Breast epithelium (tissue), 4 donors: ENCODE measurements around the gene KRTAP10-1. TPM values are rescaled to one million over a fixed set of nuclear protein-coding genes. Genes with fewer than 3 reads are reported as not detected.

Experiments used
- DNase-seq, 2 donors: peaks; one replicate each; pipeline ENCODE4 v3.0.0-alpha.2; 2019; ENCODE audit warnings: low spot score in 2 of 2
- H3K27ac ChIP-seq, 2 donors: fragments of 200-600 bp; sonication (generic) in 1 of 2; one replicate each; pipeline ENCODE4 v1.5.1; 2016 to 2019; ENCODE audit warnings: mild to moderate bottlenecking in 1 of 2
- H3K27me3 ChIP-seq, 2 donors: fragments of 200-600 bp; sonication (generic) in 1 of 2; one replicate each; pipeline versions ENCODE4 v1.5.1 to v1.6.0; 2017 to 2019; ENCODE audit warnings: control low read depth in 1 of 2, mild to moderate bottlenecking in 1 of 2
- H3K36me3 ChIP-seq: fragments of 200-600 bp; one replicate; pipeline ENCODE4 v1.5.1; 2019
- H3K4me1 ChIP-seq, 2 donors: fragments of 200-600 bp; sonication (generic); one replicate each; pipeline ENCODE4 v1.5.1; 2016 to 2019; ENCODE audit warnings: control low read depth in 1 of 2
- H3K4me3 ChIP-seq, 3 donors: fragments of 200-600 bp; sonication (generic); 1 replicate in 2 of 3; 2 replicates in 1 of 3; pipeline ENCODE4 v1.5.1; 2016 to 2019; ENCODE audit warnings: mild to moderate bottlenecking in 3 of 3, moderate library complexity in 2 of 3
- H3K9me3 ChIP-seq, 2 donors: fragments of 200-600 bp; sonication (generic) in 1 of 2; one replicate each; pipeline ENCODE4 v1.5.1; 2016 to 2019; ENCODE audit warnings: control low read depth in 1 of 2
- POLR2A ChIP-seq: fragments of 450-650 bp; IDR thresholded peaks from one replicate; pipeline ENCODE4 v1.6.1; 2016; ENCODE audit warnings: antibody characterized with exemption, mild to moderate bottlenecking, moderate library complexity
- POLR2AphosphoS5 ChIP-seq, 3 donors: sonication (generic); formaldehyde crosslinking; IDR thresholded peaks; one replicate each; pipeline ENCODE4 v1.6.1; 2017; ENCODE audit warnings: antibody characterized with exemption in 3 of 3
- intact Hi-C: fragments of 100-400 bp; cut with DNase I; formaldehyde crosslinking; loops from one replicate; pipeline ENCODE4 v1.15.1; 2023; ENCODE audit warnings: low total_unique reads
- total RNA-seq, 3 donors: library from RNA; depleted of rRNA; stranded (reverse); fragments of >200 nt; gene quantifications; one replicate each; pipeline ENCODE4 v1.1.0, GENCODE V29; 2016
- TF ChIP-seq, protein P1 (sequence below), 3 donors: fragments of 450-650 bp; IDR thresholded peaks; one replicate each; pipeline ENCODE4 v1.5.1; 2016 to 2017; ENCODE audit warnings: antibody characterized with exemption in 3 of 3, mild to moderate bottlenecking in 3 of 3, moderate library complexity in 3 of 3

The KRTAP10-1 gene
- total RNA-seq, 3 donors from 2014 or later = not detected

DNA sequence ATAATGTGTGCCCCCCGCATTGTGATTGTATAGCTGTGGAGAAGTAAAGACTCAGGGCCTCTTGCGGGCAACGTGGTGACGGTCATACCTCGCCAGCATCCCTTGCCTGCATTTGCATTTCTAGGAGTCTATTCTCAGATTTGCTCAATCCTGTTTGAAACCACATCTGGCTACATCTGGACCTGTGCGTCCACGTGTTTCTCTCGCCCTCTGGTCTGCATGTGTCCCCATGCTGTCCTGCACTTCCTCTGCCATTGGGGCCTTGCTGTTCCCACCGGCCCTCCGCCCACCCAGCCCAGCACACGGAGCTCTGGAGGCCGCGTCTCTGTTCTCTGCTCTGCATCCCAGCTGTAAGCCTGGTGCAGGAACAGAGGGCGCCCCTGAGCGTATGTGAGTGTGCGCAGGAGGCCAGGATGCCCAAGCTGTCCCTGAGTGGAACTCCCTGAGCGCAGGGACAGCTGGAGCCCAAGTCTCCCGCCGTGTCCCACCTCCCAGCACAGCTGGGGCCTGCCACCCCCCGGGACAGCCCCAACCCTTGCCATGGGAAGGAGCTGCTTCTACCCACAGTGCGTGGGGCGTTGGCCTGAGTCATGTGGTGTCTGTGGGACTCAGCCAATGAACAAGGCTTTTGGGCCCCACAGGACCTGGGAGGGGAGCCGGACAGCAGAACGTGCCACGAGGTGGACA, 9.7 kb upstream of the KRTAP10-1 start:
- no peak overlapping the region for H3K4me3 ChIP-seq
- H3K27me3 ChIP-seq = peaks cover 0 to 36% of the 10 kb centered on the region in 2 donors
- DNase-seq = no peak
- intact Hi-C loops = no loop called here
- peaks cover 4 to 5% of the 10 kb centered on the region in 2 donors for H3K9me3 ChIP-seq
- H3K4me1 ChIP-seq = no peaks in the 10 kb centered on the region
- peak overlapping the region in 1 of 2 donors; percentile 60 for H3K27ac ChIP-seq
- H3K36me3 ChIP-seq = no peaks in the 10 kb centered on the region
- TF ChIP-seq, protein P1, sequence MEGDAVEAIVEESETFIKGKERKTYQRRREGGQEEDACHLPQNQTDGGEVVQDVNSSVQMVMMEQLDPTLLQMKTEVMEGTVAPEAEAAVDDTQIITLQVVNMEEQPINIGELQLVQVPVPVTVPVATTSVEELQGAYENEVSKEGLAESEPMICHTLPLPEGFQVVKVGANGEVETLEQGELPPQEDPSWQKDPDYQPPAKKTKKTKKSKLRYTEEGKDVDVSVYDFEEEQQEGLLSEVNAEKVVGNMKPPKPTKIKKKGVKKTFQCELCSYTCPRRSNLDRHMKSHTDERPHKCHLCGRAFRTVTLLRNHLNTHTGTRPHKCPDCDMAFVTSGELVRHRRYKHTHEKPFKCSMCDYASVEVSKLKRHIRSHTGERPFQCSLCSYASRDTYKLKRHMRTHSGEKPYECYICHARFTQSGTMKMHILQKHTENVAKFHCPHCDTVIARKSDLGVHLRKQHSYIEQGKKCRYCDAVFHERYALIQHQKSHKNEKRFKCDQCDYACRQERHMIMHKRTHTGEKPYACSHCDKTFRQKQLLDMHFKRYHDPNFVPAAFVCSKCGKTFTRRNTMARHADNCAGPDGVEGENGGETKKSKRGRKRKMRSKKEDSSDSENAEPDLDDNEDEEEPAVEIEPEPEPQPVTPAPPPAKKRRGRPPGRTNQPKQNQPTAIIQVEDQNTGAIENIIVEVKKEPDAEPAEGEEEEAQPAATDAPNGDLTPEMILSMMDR (IDR thresholded peaks at IDR 0.05) = no peak
- no peak for TF ChIP-seq POLR2AphosphoS5 (IDR thresholded peaks at IDR 0.05)
- no peak for TF ChIP-seq POLR2A

DNA sequence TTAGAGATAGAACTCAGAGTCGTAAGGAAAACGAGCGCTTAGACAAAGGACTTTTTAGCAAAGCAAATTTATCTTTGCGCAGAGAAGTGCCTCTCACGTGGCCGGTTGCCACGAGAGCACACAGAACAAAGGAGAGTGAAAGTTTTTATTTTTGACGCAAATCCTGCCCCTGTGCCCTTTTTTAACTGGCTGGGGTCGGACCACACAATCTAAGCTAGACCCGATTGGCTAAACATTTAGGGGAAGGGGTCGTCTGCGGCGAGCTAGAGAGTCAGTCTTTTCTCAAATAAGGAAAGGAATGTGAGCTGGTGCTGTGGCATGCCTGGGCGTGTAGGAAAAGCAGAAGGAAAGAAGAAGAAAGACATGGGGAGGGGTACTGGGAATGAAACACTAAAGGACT, 8.9 kb upstream of the KRTAP10-1 start:
- Histone ChIP-seq H3K4me3 (peak overlapping the region in 2 of 3 donors; percentile 9 to 20), H3K27me3 (peaks cover 0 to 33% of the 10 kb centered on the region in 2 donors), H3K9me3 (peaks cover under 1 to 4% of the 10 kb centered on the region in 2 donors), H3K4me1 (no peaks in the 10 kb centered on the region), H3K27ac (peak overlapping the region; percentile 32 to 60), H3K36me3 (no peaks in the 10 kb centered on the region)
- TF ChIP-seq POLR2A (no peak), POLR2AphosphoS5 (IDR thresholded peaks at IDR 0.05) (no peak)
- TF ChIP-seq, protein P1 (IDR thresholded peaks at IDR 0.05) = no peak
- intact Hi-C loops = no loop called here
- no peak for DNase-seq

DNA sequence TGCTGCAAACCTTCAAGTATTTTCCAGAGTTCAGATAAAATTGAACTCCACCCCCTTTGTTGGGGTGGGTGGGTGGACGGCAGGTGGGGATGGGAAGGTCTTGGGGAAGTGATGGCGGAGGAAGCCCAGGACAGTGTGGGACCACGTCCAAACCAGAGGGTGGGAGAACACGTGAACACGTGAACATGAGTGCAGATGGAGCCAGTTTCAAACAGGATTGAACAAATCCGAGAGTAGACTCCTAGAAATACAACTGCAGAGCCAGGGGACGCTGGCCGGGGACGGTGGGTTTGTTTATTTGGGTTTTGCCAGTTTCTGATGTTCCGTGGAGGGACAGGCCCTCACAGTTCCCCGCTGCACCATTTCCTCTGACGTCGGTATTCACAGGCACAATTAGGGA, 8.4 kb upstream of the KRTAP10-1 start:
- peak overlapping the region; percentile 32 to 60 for H3K27ac ChIP-seq
- H3K4me1 ChIP-seq = no peaks in the 10 kb centered on the region
- no peak for DNase-seq
- peaks cover 0 to 7% of the 10 kb centered on the region in 2 donors for H3K9me3 ChIP-seq
- H3K36me3 ChIP-seq = no peaks in the 10 kb centered on the region
- intact Hi-C loops = no loop called here
- peaks cover 0 to 32% of the 10 kb centered on the region in 2 donors for H3K27me3 ChIP-seq
- no peak for TF ChIP-seq POLR2A
- TF ChIP-seq POLR2AphosphoS5 (IDR thresholded peaks at IDR 0.05) = no peak
- TF ChIP-seq, protein P1 (IDR thresholded peaks at IDR 0.05) = no peak
- H3K4me3 ChIP-seq = no peak overlapping the region

DNA sequence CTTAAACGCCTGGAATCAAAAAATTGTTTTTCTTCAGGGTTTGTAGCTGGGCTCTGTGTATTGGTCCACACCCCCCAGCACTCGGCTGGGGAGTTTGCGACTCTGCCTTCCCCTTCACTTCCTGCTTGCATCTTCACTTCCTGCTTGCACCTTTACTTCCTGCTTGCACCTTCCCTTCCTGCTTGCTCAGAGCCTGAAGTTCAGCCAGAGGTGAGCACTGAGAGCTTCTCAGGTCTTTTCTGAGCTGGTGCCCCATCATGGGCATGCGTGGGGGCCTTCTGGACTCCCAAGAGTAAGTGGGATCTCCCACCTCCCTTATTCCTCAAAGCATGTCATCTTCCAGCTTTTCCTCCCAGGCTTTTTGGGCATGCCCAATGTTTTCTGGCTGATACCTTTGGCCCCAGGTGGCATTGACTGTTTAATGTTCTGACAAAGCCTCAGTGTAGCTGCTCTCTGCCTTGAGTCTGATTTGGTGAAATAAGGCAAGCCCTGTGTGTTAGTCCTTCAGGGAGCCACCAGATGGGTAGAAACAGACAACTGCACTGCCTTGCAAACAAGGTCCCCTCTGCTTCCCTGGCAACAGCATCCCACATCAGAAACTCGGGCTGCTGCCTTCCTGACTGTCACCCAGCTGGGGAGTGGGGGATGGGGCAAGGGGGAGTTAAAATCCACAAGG, 7.8 kb upstream of the KRTAP10-1 start:
- Histone ChIP-seq H3K27me3 (peaks cover 0 to 30% of the 10 kb centered on the region in 2 donors), H3K4me3 (no peak overlapping the region), H3K36me3 (no peaks in the 10 kb centered on the region), H3K4me1 (no peaks in the 10 kb centered on the region), H3K9me3 (peaks cover 0 to 10% of the 10 kb centered on the region in 2 donors), H3K27ac (peak overlapping the region in 1 of 2 donors; percentile 32)
- intact Hi-C loops = no loop called here
- DNase-seq = no peak
- TF ChIP-seq POLR2A = no peak
- TF ChIP-seq, protein P1 (IDR thresholded peaks at IDR 0.05) = no peak
- TF ChIP-seq POLR2AphosphoS5 (IDR thresholded peaks at IDR 0.05) = no peak

DNA sequence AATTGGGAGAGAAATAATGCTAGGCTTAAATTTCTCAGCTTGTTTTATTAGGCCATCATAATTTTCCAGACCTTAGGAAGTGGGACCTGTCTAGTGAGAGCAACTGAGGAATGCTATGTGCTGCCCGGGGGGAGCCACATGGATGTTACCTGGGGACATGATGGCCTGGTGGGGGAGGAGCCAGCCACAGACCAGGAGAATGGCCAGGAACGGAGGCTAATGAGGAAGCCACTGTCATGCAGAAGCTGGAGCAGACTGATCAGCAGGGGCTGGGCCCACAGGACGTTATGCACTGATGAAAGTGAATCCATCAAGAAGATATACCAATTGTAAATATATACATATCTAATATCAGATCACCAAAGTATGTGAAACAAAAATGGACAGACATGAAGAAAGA, 4.6 kb upstream of the KRTAP10-1 start:
- H3K27me3 ChIP-seq = peaks cover 0 to 19% of the 10 kb centered on the region in 2 donors
- peaks cover 0 to 18% of the 10 kb centered on the region in 2 donors for H3K9me3 ChIP-seq
- TF ChIP-seq POLR2AphosphoS5 (IDR thresholded peaks at IDR 0.05) (no peak), POLR2A (no peak)
- TF ChIP-seq, protein P1 (IDR thresholded peaks at IDR 0.05) = no peak
- H3K36me3 ChIP-seq = no peaks in the 10 kb centered on the region
- intact Hi-C loops = no loop called here
- no peaks in the 10 kb centered on the region for H3K4me1 ChIP-seq
- H3K4me3 ChIP-seq = no peak overlapping the region
- H3K27ac ChIP-seq = no peak overlapping the region
- no peak for DNase-seq
